HG03108 (cell line): ENCODE data around the gene XDH.

ENCODE experiments used
- ATAC-seq: cut with Tn5 transposase; IDR thresholded peaks from one replicate; pipeline ENCODE4 v1.9.1; 2021; ENCODE audit warnings: moderate library complexity; ENCODE audit not compliant: unreplicated experiment

The XDH gene

DNA sequence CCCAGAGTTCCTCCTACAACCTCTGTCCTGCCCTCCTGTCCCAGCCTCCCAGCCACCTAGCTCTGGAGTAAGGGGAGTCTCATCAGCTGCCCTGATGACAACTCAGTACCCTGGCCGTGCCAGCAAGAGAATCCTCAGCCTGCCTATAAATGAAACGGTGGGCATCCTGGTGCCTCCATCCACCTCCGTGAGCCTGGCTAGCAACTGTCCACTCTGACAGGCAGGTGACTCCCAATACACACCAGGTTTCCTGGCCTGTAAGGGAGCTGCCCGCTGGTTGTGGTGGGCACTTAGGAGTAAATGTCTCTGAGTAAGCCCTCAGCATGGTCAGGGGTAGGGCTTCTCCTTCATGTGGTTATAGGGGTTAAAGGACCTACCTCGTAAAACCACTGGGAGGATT, 81.5 kb downstream of the XDH start:
- no peak for ATAC-seq

DNA sequence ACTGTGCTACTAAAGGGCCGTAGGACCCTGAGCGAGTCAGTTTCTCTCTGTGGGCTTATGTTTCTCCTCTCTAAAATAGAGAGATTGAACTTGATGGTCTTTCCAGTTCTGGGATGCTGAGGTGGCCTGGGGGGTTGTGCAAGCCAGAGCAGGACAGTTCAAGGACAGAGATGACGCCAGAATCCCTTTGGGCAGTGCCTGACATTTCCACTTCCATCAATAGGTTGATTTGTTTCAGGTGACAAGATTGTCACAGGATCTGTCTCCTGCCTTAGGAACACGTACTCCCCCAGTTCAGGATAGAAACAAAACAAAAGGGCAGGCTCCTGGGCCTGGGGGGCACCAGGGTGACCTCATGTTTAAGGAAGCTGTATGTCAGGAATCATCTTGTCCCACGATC, 82.0 kb downstream of the XDH start:
- no peak for ATAC-seq

DNA sequence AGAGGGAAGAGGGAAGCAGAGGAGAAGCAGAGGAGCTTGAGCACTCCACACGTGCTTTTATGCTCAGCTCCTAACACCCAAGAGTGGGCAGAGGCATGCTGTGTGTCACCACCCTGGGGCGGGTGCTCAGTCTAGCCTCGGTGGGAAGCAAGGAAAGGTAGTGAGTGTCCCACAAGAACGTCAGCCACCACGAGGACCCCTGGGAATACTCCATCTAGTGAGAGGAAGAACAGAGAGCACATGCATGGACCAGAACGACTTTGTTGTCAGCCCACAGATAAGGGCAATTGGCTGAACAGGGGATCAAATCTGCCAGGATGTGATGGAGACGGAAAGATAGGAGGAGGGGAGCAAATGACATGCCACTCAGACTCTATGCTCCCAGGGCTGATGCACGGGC, 83.4 kb downstream of the XDH start:
- no peak for ATAC-seq

DNA sequence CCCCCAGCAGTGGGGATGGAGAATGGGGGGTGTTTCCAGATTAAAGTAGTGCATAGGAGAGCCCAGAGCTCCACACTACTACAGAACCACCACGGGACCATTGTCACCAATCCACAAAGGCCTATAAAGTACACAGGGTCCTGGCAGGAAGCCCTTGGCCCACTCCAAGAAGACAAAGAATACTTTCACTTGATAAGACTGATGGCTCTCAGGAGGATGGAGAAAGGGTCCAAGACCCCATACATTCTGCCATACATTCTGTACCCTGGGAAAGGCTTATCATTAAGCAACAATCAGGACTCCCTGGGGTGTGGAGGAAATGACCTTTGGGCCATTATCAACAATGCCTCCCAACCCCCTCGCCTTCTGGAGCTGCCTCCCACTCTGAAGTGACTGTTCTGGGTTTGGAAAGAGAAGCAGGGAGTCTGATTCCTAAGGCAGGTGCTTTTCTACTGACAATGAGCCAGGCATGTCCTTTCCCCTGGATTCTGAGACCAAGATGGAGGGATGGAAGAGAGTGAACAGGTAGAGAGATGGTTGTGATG, 85.4 kb downstream of the XDH start:
- ATAC-seq: no peak

DNA sequence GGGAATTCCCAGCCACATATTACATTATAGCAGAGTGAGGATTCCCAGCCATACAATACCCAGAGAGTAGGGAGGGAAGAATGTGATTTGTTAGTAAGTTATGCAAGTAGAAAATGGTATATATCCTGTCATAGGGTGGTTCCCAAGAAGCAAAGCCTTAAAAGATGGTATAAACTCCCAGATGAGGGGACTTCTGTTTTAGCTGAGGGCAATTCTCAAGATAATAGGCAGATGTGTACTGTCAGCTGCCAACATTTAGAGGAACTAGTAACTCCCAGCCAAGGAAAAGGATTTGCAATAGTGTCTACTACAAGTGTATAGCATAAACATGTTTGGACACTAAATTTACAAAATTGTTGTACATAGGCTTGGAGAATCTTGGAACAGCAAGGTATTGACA, 86.5 kb downstream of the XDH start:
- ATAC-seq: no peak

DNA sequence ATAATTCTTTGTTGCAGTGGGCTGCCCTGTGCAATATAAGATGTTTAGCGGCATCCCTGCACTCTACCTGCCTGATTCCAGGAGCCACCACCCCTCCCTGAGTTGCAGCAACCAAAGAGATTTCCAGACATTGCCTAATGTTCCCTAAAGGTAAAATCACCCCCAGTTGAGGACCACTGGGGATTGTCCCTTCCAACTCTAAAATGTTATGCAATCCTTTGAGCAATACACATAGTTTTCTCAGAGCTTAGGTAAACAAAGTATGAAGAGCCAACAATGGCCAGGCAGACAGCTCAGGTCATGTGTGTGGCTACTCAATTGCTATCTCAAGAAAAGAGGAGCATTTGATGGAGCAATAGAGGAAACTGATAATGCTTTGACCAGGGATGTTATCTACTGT, 87.0 kb downstream of the XDH start:
- ATAC-seq: no peak

DNA sequence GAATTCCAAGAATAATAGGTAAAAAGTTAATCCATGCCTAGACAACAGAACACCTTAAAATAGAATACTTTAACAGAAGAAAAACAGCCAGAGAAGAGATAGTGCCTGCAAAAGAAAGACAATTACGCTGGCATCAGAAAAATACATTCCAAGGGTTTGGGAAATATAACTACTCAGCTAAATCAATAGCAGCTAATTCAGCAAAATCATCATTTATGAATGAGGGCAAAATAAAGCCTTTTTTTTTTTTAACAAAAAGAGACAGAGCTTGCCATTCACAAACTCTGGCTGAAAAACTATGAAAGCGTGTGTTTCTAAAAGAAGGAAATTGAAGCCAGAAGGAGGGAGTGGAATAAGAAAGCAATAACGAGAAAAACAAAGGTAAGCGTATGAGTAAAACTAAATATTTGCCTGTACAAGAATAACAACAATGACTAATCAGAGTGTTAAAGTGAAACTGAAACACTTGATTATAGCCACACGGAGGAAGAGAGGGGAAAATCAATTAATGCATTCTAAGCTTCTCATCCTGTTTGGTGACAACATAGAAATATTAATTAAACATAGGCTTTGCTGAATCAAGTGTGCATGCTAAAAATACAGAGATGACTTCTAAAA, 90.4 kb downstream of the XDH start:
- peak; percentile 68 for ATAC-seq

DNA sequence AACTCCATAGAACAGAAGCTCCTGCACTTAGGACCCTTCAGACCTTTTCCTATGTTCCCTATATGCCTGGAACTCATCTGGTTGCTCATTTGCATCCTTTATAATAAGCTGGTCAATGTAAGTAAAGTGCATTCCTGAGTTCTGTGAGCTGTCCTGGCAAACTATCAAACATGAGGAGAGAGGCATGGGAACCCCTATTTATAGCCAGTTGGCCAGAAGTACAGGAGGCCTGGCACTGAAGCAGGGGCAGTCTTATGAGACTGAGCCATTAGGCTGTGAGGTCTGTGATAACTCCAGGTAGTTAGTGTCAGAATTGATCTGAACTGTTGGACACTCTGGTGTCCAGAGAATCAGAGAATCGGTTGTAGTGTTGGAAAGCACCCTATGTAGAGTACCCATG, 92.2 kb downstream of the XDH start:
- no peak for ATAC-seq

DNA sequence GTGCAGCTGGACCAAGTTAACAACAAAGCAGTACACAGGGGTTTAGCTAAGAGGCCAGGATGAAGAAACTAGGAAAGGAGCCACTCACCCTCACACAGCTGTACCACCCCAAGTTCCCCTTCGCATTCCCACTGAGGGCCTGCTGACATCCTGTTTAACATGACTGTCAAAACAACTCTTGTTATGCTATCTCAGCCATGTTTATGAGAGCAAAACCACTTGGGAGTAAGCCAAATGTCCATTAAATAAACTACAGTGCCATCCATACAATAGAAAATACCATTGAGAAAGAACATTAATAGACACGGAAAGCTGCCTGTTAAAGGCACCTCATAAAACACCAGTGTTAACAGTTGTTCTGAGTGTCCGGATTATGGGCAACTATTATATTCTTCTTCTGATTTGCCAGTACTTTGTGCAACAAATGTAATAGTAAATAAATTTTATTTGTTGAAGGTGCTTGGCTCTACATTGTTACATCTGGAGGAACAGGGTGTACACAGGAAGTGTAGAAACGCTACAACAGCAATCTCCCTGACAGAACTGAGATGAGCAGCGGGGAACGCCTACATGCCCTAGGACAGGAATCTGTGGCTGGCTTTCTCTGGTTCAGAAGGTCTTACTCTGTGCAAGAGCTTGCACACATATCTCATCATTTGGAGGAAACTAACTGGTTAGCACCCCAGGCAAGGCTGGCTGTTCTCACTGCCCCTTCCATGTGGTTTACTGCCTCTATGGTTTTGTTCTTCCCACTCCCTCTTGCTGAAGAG, 95.0 kb downstream of the XDH start:
- no peak for ATAC-seq

DNA sequence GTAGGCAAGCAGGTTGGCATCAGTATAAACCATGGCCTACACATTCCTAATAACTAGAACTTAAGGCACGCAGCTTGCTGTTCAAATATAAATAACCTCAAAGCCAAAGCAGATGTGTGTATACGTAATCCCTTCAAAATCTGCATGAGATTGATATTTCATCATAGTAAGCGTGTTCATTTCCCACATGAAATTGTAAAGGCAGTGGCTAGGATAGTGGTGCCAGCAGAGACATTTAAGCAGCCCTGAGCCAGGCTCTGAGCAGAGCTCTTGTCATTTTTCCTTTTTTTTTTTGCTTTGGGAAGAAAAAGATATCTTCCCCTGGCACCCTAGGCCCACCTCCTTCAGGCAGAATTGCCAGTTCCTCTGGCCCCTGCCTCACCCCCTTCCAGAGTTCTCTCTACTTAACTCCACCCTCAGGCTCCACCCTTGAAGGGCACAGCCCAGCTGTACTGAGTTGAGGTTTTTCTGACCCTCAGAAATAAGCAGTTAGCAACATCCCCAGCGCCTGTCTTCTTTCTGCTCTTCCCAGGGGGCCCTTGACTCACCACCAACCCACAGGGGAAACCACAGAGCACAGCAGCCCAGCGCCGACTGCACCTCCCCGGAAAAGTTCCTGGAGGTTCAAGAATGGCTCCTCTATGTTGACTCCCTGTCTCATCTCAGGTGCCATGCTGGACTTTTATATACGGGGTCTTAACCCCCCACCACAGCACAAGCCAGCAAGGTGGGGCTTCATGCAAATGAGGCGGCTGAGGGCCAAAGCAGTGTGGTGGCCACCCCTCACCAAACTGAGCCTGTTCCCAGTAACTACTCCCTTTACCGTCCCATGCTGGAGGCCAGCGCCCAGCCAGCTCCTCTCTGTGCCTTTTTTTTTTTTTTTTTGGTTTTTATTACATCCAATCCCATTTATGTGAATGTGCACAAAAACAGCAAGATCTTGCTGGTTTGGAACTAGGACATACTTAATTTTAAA, 95.9 kb downstream of the XDH start:
- ATAC-seq: peak; percentile 72

DNA sequence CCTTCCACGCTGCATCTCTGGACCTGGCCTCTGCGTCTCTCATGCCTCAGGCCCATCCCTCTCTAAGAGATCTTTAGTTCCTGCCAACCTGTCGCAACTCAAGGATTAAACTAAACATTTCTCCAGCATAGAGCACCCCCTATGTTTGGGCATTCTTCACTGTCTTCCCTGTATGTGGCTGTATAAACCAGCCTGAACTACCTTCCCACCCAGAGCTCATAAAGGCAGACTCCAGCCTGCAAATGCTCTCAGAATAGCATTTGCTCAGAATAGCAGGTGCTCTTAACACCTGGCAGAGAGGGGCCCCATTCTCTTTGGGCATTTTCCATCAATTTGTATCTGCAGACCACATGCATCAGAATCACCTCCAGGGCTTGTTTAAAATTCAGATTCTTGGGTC, 97.1 kb downstream of the XDH start:
- ATAC-seq: no peak

DNA sequence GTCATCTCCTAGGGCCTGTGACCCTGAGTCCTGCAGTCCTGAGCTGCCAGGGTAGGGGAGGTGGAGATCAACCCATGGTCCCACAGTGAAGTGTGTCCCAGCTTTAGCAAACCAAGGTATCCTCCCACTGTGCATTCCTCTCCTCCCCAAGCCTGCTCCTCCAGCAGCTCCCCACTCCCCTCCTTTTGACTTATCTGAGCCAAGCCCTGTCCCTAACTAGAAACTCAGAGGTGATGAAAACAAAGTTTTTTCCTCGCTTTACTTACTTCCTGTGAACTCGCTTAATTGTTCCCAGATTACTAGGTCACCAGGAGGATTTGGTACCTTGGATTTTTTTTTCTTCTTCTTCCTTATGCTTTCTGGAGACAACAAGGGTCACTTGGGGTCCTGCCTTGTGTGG, 99.8 kb downstream of the XDH start:
- no peak for ATAC-seq

DNA sequence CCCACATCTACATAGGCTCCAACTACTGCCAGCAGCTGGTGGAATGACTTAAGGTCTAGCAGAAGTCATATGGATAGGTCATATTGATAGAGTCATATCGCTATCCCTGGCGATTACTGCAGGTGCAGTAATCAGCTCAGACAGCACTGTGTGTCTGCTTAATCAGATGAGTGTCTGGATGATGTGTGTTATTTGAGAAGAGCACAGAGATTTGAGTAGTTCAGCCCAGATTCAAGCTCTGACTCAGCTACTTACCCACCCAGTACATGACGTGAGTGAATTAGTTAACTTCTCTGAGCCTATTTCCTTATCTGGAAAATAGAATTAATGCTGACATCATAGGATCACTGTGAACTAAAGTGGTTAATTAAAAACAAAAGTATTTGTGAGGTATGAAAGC, 101.6 kb downstream of the XDH start:
- no peak for ATAC-seq

DNA sequence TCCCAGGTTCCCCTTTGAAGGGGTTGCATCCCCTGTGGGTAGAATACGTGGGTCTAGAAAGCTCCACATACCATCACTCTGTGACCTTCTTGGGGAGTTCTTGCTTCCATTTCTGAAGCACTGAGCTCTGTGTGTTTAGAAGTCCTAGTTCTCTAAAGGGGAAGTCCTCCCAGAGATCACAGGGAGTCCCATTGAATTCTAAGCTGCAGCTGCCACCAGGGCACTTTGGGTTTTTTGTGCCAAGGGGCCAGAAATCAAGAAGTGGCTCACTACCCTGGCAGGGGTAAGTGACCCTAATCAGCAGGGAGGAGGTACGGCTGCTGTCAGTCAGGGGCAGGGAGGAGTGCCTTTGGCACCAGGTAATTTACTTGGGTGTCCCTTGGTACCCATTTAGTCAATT, 109.7 kb downstream of the XDH start:
- no peak for ATAC-seq

DNA sequence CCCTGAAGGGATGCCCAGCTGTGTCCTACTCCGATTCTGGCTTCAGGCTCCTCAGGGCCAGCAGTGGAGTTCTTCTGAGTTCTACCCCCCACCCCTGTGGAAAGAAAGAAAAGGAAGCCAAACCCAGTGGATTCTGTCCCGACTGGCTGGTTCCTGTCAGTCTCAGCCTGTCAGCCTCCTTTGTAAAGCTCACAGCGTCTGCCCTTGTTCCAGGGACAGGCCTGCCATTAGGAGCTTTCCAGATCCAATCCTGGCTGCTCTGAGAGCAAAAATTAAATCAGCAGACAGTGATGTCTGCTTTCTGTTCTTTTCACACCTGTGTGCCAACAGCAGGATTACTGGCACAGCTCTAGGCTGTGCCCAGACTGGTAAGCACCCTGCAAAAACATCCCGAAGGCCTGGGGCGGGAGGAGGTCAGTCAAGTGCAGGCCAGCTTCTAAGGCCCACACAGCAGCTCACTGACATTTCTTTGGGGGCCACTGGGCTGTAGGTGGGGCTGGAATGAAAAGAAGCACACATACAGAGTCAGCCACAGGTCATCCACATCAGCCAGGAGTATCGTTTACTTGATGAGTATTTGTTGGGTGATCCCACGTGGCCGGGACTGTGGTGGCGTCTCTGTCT, 111.5 kb downstream of the XDH start:
- no peak for ATAC-seq

DNA sequence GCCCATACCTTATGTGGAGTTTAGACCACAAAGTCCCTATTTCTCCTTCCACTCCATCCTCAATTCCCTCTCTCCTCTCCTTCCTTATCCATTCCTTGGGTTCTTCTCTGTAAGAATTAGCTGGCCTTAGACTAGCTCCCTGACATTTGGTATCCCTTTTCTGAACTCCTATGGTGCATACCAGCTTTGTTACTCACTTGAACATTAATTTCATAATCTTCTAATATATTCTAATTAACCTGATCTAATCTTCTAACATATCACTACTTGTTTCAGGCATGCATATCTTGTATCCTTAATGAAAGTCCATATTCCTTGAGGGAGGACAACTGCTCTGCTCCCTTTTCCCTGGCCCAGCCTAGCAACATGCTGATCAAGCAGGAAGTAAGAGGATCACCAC, 114.2 kb downstream of the XDH start:
- no peak for ATAC-seq

DNA sequence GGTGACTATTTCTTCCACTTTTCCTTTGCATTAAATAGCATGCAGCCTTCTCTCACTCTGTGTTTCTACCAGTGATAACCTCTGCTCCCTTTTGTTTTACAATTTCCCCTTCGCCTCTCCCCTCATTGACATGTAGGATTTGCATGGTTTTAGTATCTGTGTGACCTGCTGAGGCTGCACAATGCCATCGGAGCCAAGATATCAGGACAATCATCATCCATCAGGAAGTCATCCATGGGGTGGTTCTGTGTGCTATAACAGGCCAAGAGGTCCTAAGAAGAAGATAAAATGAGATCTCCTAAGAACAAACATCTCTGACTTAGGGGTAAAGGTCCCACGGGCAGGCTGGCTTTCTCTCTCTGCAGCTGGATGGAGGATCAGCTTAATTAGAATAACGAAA, 115.0 kb downstream of the XDH start:
- no peak for ATAC-seq

DNA sequence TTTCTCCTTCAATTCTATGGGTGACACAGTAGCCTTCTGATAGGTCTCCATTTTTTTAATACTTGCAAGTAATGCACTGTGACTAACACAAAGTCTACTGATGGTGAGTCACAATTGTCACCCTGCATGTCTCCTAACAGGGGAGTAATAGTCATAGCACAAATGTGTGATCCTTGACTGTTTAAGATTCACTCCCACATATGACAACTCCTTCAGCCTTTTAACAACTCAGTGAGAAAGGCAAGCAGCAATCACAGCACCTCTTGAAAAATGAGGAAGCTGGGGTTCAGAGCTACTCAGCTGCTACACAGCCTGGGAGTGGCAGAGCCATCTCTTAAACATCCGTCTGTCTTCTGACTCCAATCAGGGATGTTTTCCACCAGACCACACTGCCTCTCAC, 116.8 kb downstream of the XDH start:
- no peak for ATAC-seq

DNA sequence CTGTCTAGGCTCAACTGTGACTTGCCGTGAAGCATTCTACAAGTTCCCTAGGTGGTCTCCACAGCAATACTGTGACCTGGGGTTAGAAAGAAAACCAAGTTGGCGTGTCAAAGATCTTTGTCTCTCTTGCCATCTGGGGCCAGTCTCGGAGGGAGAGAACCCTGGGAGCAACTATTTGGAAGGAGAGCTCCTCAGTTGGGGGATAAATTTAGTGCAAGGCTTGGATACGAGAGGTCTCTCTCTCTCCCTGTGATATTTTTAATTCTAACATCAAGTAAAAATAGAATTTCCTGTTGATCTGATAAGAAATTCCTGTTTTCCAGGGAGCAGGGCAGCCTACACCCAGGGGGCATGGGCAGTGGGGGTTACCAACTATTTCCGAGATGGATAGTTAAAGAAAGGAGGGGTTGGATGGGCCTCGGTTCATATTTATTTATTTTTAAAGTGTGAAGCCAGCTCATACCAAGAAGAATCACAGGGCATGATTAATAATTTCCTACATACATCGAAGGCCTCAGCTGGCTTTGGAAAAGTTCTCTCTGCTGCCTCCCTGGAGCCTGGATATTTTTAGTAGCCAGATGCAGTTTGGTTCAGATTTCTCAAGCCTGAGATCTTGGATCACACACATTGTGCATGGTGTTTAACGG, 117.8 kb downstream of the XDH start:
- no peak for ATAC-seq

DNA sequence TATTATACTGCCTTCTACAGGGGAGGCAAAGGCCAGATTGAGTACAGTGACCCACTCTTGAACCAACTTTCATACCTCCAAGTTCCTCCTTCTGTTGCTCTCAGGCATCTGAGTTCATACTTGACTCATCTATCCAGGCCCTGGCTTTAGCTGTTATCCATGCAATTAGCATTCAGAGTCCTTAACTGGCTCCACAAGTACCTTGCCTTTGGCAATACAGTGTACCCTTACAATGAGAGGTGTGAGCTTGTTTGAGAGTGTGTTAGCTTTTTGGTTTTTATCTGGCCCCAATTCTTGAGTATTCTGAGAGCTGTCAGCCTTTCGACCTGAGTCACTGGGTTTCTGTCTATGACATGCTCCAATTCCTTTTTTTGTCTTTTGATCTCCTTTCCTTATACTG, 120.3 kb downstream of the XDH start:
- ATAC-seq: no peak

DNA sequence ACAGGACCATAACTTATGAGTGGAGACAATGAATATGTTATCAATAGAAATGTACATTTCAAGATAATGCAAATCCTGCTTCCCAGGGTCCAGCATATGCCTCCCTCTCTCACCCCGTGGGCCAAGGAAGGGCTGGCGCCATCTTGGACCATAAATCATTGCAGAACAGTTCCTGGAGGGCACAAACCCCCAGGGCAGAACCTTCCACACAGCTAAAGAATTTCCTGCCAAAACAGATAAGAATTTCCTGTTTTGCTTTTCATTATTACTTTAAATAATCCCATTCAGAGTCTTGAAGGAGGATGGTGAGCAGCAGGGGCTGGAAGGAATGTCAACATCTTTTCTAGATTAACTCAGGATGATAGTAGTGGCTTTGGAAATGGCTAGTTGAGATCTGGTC, 126.9 kb downstream of the XDH start:
- no peak for ATAC-seq
